ENCODE measurements around the gene C1orf232. TPM values are rescaled to one million over a fixed set of nuclear protein-coding genes. Genes with fewer than 3 reads are reported as not detected.
A peak's percentile ranks its signal among the peaks of the same experiment; 100 is the strongest.

Gene C1orf232
- total RNA-seq, result not detected in 2 replicates

DNA sequence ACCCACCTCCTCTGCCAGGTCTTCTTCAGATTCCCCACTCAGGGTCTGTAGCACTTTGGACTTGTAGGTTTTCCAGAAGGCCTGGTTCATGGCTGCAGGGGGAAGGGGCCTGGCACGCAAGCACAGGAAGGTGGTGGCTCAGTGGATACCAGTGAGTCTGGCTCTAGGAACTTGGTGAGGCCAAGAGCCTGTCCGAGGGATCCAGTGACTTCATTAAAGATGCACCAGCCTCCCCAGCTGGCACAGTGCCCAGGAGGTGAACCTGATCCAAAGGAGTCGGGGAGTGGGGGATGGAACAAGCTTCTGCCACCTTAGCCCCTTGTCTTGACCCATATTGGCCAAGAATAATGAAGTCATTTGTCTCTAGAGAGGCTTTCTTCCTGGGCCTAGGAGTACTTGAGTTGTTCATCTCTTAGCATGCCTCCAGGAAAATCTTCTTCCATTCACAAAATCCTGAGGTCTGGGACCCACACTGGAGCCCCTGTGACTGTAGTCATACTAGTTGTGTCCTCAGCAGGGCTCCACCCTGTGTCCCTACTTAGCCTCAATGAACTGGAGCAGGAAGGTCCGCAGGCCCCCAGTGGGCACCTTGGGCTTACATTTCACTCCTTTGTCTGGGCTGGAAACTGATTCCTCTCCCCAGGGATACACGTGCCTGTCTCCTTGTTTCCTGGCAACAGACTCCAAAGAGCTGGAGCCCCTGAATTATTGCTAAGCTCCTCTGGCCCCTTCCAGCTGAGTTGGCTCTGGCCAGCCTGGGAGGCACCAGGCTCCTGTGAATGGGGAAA lies at the start of gene C1orf232:
Gene C1orf232, minus strand, starts transcription at position 554 of the 788 bp plus-strand sequence. Its CDS starts 464 bp downstream, at position 90.
- no peak for DNase-seq (ENCODE audit: low read depth)

GRCh38 chr1:26215246-26215645 lies 46.5 kb upstream of the C1orf232 start:
- DNase-seq (ENCODE audit: low read depth), result no peak

DNA sequence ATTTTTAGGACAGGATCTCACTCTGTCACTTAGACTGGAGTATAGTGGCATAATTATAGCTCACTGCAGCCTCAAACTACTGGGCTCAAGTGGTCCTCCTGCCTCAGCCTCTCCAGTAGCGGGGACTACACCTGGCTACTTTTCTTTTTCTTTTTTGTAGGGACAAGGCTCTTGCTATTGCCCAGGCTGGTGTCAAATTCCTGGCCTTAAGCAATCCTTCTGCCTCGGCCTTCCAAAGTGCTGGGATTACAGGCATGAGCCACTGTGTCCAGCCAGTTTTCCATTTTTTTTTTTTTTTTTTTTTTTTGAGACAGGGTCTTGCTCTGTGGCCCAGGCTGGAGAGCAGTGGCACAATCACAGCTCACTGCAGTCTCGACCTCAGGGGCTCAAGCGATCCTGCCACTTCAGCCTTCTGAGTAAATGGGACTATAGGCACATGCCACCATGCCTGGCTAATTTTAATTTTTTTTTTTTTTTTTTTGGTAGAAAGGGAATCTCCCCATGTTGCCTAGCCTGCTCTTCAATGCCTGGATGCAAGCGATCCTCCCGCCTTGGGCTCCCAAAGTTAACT lies 44.7 kb upstream of the C1orf232 start:
- no peak for DNase-seq (ENCODE audit: low read depth)

- no peak for DNase-seq (ENCODE audit: low read depth)
Observed at GRCh38 chr1:26212726-26213125, 44.0 kb upstream of the C1orf232 start.

- DNase-seq (ENCODE audit: low read depth), result no peak
Observed at GRCh38 chr1:26210147-26210870, 41.5 kb upstream of the C1orf232 start.

DNA sequence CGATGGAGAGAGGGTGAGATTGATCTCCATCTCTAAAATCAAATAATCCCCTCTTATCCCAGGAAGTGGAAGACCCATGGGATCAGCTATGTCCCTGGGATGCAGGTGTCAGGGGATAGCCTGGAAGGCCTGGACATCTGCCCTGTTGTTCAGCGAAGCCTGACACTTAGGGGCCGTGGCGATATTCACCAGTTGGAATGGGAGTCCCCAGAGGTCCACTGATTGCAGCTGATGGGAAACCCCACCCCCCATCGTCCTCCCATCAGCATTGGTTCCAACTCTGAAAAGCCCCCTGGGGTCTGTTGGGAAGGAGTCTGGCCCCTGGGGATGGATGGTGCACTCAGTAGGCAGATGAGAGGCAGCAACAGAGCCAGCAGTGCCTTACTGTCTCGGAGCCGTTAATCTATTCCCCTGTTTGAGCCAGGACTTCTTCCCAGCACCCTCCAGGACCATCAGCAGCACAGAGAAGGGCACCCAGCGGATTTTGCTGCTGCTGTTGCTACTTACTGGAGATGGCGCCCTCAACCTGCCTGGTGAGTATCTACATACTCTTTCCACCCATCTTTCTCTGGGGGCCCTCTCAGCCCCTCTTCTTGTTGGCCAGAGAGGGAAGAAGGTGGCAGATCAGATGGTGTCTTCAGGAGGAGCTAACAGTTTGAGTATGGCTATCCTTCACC lies 35.0 kb upstream of the C1orf232 start:
- no peak for DNase-seq (ENCODE audit: low read depth)

GRCh38 chr1:26200413-26200812 lies 31.6 kb upstream of the C1orf232 start:
- no peak for DNase-seq (ENCODE audit: low read depth)

DNA sequence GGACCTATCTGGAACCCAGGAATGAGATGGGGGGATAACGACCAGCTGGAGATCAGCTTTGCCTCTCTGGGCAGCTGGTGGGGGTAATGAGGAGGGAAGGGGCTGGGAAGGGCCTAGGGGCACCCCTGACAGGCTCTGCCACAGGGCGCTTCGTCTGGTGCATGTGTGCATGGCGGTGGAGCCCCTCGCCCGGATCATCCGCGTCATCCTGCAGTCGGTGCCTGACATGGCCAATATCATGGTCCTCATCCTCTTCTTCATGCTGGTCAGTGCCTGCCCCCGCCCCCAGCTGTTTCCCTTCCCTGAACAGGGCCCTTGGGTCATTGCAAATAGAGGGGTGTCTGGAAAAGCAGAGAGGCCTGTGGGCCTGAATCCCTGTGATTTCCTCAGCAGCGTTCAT lies 29.1 kb upstream of the C1orf232 start:
- DNase-seq (ENCODE audit: low read depth), result no peak

GRCh38 chr1:26197301-26197700 lies 28.5 kb upstream of the C1orf232 start:
- no peak for DNase-seq (ENCODE audit: low read depth)

- no peak for DNase-seq (ENCODE audit: low read depth)
Observed at GRCh38 chr1:26195805-26196204, 27.0 kb upstream of the C1orf232 start.

DNA sequence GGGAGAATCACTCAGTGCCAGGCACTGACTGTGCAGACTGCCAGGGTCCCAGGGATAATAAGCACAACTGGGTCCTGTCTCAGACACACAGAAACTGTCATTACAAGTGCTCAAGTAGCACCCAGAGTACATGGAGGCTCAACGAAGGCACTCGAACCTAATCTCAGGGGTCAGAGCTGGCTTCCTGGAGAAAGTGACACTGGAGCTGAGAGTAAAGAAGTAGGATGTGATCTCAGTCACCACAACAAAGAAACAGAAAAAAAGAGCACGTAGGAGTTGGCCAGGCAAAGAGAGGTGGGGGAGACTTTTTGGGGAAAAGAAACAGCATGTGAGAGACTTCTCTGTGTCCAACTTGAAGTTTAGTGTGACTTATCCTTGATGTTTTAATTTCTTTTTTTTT lies 23.0 kb upstream of the C1orf232 start:
- no peak for DNase-seq (ENCODE audit: low read depth)

- no peak for DNase-seq (ENCODE audit: low read depth)
Observed at GRCh38 chr1:26190373-26190987, 21.7 kb upstream of the C1orf232 start, which contains the start of gene CATSPER4. Gene CATSPER4, plus strand, starts transcription at chr1:26190602. Its CDS starts 26 bp downstream, at chr1:26190628.

- DNase-seq (ENCODE audit: low read depth), result no peak
Observed at GRCh38 chr1:26189751-26190275, 21.1 kb upstream of the C1orf232 start.

- no peak for DNase-seq (ENCODE audit: low read depth)
Observed at GRCh38 chr1:26189331-26189730, 20.6 kb upstream of the C1orf232 start.

- no peak for DNase-seq (ENCODE audit: low read depth)
Observed at GRCh38 chr1:26188477-26188876, 19.7 kb upstream of the C1orf232 start.

GRCh38 chr1:26187882-26188281 lies 19.1 kb upstream of the C1orf232 start:
- DNase-seq (ENCODE audit: low read depth), result no peak

DNA sequence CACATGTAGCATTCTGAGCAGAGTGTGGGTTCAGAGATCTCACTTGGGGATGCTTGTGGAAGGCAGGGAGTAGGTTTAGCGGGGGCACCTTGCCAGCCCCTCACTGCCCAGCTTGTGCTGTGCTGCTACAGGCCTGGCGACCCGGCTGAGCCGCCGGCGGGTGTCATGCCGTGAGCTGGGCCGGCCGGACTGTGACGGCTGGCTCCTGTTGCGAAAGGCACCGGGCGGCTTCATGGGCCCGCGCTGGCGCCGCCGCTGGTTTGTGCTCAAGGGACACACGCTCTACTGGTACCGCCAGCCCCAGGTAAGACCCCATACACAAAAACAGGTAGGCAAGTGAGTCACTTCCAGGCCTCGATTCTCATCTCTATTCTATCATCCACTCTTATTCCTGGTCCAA lies 16.1 kb upstream of the C1orf232 start:
- DNase-seq (ENCODE audit: low read depth), result no peak

GRCh38 chr1:26184086-26184485 lies 15.3 kb upstream of the C1orf232 start:
- no peak for DNase-seq (ENCODE audit: low read depth)

DNA sequence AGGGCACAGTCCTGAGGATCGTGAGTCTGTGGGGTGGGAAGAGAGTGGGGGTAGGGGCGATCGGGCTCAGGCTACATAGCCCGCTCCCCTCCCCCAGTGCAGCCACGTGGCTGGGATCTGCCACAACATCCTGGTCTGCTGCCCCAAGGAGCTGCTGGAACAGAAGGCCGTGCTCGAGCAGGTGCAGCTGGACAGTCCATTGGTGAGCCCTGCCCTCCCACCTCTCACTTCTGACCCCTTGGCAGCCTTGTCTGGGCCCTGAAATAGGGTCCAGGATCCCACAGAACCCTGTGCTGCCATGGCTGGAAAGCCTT lies 13.6 kb upstream of the C1orf232 start:
- no peak for DNase-seq (ENCODE audit: low read depth)

DNA sequence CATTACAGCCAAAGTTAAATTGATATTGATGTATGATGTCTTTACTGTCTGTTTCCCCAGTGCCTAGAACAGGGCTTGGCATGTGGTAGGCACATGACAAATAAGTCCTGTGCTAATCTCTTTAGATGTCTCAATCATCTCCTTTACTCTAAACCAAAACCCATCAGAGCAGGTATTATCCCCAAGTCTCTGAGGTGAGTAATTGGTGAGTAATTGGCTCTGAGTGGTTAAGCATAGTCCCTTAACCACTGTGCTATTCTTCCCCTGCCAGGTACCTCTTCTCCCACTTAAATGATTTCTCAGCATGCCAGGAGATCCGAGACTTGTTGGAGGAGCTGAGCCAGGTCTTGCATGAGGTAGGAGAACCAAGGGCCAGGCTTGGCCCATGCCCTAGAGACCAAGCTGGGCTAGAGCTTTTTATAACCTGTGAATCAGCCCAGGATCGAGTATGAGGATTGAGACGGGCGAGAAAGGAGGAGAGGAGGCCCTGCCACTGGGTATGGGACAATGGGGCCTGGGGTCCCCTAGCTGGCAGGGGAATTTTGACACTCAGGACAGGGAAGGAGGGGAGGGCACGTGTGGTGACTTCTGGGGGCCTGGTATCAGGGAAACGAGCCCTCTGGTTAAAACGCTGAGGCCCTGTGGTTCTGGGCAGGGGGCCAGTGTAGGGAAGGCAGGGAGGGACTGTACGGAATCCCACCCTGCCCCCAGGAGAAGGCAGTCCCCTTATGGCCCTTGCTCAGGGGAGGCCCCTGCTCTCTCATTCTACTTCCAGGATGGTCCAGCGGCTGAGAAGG lies 13.0 kb upstream of the C1orf232 start:
- peak; percentile 86 for DNase-seq (ENCODE audit: low read depth)

DNA sequence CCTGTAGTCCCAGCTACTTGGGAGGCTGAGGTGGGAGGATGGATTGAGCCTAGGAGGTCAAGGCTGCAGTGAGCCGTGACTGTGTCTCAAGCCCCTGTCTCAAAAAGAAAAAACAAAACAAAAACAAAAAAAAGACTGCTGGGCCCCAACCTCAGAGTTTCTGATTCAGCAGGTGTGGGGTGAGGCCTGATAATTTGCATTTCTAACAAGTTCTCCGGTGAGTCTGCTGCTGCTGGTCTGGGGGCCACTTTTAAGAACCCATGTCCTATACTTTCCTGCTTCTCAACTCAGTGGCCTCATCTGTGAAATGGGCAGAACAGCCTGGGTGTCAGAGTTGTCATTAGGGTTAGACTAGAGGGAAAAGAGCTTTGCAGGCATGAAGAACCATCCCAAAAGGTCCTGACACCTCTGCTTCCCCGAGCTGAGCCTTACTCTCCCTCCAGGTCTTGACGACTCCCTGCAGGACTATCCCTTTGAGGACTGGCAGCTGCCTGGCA lies 11.3 kb upstream of the C1orf232 start:
- DNase-seq (ENCODE audit: low read depth), result no peak

All from renal cortical epithelial cell (primary cell).